Frontal cortex (tissue), 4 donors: ENCODE measurements around the gene RXRA. TPM values are rescaled to one million over a fixed set of nuclear protein-coding genes. Genes with fewer than 3 reads are reported as not detected.
"Not testable (repeated sequence)": the region's sequence is repeated elsewhere in the genome, so short reads cannot be mapped to it uniquely, and the experiment has no call there.

ENCODE experiments used
- DNase-seq, 2 donors: peaks; one replicate each; pipeline ENCODE4 v3.0.0; 2012; ENCODE audit warnings: low spot score in 2 of 2
- FAIRE-seq: peaks from 2 replicates; lab custom pipeline; 2012; peaks lifted over from hg19 to GRCh38; lab: Jason Lieb, UNC
- total RNA-seq: library from RNA; depleted of rRNA; stranded (reverse); fragments of >200 nt; gene quantifications from one replicate; pipeline ENCODE4 v1.2.3, GENCODE V29; 2014
- donor health status: control.
- donor health status: control.
- donor health status: control.

Gene RXRA
- total RNA-seq, 1 donor from 2014 or later, result 3.7 TPM

DNA sequence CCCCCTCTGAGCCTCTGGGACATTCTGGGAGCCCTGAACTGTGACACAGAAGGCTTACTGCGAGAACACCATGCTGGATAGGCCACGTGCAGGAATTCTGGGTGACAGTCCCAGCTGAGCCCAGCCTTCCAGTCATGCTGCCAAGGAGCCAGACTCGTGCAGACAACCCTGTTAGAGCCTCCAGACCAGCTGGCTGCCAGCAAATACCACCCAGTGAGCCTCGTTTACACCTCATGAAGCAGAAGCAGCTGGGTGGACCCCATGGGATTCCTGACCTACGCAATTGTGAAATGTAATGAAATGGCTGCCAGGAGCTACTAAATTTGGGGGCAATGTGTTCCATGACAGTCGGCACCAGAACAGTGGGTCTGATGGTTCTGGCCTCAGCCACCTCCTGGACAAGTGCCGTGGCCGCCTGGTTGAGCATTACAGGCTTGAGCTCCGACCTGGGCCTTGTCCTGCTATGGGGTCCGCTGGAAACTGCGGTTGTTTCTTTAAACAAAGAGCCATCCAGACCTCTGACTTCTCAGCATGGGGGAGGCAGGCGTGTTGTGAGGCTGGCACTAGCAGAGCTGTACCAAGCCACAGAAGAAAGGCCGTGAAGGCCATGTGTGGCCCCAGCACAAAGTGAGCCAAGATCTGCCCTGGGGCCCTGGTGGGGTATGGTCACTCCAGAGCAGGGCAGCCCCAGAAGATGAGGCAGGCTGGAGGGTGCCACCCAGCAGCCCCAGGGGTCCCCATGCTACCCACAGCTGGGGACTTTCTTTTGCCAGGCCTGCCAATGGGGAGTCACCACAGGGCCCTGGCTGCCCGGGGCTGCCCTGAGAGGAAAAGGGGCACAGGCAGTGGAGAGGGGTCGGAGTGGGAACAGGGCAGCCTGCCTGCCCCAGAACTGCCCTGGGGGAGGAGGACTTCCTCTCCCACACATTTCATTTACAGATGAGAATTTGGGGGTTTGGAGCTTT lies 19.3 kb upstream of the RXRA start:
- DNase-seq (no peak), FAIRE-seq (no peak)

GRCh38 chr9:134307674-134308638 lies 18.3 kb upstream of the RXRA start:
- DNase-seq (no peak), FAIRE-seq (no peak)

GRCh38 chr9:134308639-134309220 lies 17.5 kb upstream of the RXRA start:
- not testable (repeated sequence) for FAIRE-seq, DNase-seq

- no peak for DNase-seq
These were observed 12.8 kb upstream of the RXRA start for GRCh38 chr9:134313470-134313869.

GRCh38 chr9:134314039-134314949 lies 12.0 kb upstream of the RXRA start:
- DNase-seq, result no peak
- no peak for FAIRE-seq

More at GRCh38 chr9:134313470-134313869, 12.8 kb upstream of the RXRA start:
- FAIRE-seq, result no peak

GRCh38 chr9:134314950-134315715 lies 11.1 kb upstream of the RXRA start:
- DNase-seq, result no peak

GRCh38 chr9:134315716-134316448 lies 10.4 kb upstream of the RXRA start:
- DNase-seq, result no peak
- FAIRE-seq, result no peak

More at GRCh38 chr9:134314950-134315715, 11.1 kb upstream of the RXRA start:
- no peak for FAIRE-seq

GRCh38 chr9:134316449-134317160 lies 9.7 kb upstream of the RXRA start:
- DNase-seq, result no peak
- FAIRE-seq, result no peak

DNA sequence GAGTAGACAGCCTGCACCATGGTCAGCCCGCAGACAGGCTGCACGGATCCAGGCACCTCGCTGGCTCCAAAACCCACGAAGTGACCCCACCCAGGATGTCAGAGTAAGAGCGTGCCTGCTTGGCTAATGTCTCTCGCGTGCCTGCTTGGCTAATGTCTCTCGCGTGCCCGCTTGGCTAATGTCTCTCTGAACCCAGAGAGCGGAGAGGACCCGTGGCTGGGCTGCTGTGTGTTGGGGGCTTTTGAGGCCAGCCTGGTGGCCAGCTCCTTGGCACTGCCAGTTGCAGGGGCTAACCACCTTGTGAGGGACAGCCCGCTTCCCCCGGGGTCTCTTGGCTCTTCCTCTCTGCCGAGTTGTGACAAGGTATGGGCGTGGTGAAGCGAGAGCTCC lies 8.9 kb upstream of the RXRA start:
- FAIRE-seq, result no peak
- no peak for DNase-seq

GRCh38 chr9:134317790-134318414 lies 8.4 kb upstream of the RXRA start:
- FAIRE-seq (no peak), DNase-seq (no peak)

DNA sequence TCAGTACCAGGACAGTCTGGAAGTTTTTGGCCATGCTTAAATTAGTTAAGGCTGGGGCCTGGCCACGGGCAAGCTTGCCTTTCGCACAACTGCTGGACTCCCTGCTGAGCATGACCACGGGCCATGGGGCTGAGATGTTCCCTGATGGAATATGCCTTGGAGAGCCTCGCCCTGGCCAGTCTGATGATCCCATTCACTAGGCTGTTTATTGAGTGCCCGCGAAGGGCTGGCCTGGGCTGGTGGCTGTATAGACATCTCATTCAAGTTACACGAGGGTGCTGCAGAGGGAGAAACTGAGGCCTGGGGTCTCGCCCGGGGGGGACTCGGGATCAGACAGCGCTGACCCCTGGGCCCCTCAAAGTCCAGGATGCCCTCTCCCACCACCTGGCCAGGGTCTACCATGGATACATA lies 7.8 kb upstream of the RXRA start:
- DNase-seq (no peak), FAIRE-seq (no peak)

GRCh38 chr9:134318941-134319305 lies 7.3 kb upstream of the RXRA start:
- no peak for DNase-seq
- FAIRE-seq, result no peak

DNA sequence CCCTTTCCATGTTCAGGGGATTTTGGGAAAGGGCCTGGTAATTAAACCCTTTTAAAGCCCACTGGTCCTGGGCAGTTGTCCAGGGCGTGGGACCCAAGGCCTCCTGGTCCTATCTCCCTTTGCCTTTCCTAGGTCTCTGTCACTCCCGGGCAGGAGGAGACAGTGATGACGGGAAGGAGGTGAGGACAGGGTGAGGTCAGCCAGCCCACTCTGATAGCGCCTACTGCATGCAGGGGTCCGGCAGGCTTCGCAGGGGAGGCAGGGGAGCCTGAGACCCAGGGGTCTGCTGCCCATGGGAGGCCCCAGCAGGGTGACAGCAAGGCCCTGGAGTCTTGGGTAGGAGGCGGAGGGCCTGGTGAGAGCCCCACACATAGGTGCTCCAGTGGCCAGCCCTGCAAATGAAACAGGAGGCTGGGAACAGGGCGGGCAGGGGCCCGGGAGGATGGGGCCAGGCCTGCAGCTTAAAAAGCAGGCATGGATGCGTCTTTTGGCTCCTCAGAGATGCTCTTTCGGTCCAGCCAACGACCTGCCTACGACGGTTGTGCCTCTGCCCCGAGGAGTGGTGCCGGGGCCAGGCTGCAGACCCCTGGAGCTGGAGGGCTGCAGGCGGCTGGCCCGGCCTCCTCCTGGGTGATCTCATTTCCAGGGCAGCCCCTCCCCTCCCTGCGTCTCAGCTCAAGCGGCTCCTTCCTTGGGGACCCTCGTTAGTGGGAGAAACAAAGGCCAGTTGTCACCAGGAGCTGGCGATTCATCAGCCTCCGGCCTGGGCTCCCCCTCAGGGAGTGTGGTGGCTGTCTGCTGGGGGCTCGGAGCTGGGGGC lies 6.7 kb upstream of the RXRA start:
- FAIRE-seq (no peak), DNase-seq (no peak)

GRCh38 chr9:134320126-134320867 lies 6.0 kb upstream of the RXRA start:
- FAIRE-seq, result no peak
- DNase-seq, result no peak

- DNase-seq (no peak), FAIRE-seq (no peak)
These were observed 5.3 kb upstream of the RXRA start for GRCh38 chr9:134320868-134321471.
